ENCODE results near the gene CYP24A1.

- TF ChIP-seq CTCF (conservative IDR thresholded peaks at IDR 0.05; ENCODE audit: low read depth, low read length) (no peak), EZH2 (IDR thresholded peaks at IDR 0.05; ENCODE audit: low read length, unreplicated experiment) (no peak), EZH2phosphoT487 (IDR thresholded peaks at IDR 0.05; ENCODE audit: borderline replicate concordance, low read length) (no peak)
These were observed 4.5 kb upstream of the CYP24A1 start for GRCh38 chr20:54178256-54178655.

Data from PC-3 (cell line).